ENCODE measurements around the gene MAGEA8. TPM values are rescaled to one million over a fixed set of nuclear protein-coding genes. Genes with fewer than 3 reads are reported as not detected.

MAGEA8 gene
- total RNA-seq, 1 donor from 2014 or later, result not detected

- DNase-seq (ENCODE audit: low read depth), result no peak
- no peak for TF ChIP-seq CTCF (conservative IDR thresholded peaks at IDR 0.05; ENCODE audit: low read depth, low read length)
- H3K4me3 ChIP-seq (ENCODE audit: low read depth, low read length), result no peak overlapping the region
Observed at GRCh38 chrX:149846789-149847188, 34.2 kb upstream of the MAGEA8 start.

GRCh38 chrX:149848855-149849254 lies 32.1 kb upstream of the MAGEA8 start:
- H3K4me3 ChIP-seq (ENCODE audit: low read depth, low read length), result no peak overlapping the region
- no peak for DNase-seq (ENCODE audit: low read depth)
- TF ChIP-seq CTCF (conservative IDR thresholded peaks at IDR 0.05; ENCODE audit: low read depth, low read length), result no peak

GRCh38 chrX:149849787-149850186 lies 31.2 kb upstream of the MAGEA8 start:
- no peak overlapping the region for H3K4me3 ChIP-seq (ENCODE audit: low read depth, low read length)
- no peak for TF ChIP-seq CTCF (conservative IDR thresholded peaks at IDR 0.05; ENCODE audit: low read depth, low read length)
- no peak for DNase-seq (ENCODE audit: low read depth)

- no peak for TF ChIP-seq CTCF (conservative IDR thresholded peaks at IDR 0.05; ENCODE audit: low read depth, low read length)
- no peak for DNase-seq (ENCODE audit: low read depth)
Observed at GRCh38 chrX:149851864-149852263, 29.1 kb upstream of the MAGEA8 start.

GRCh38 chrX:149853925-149854324 lies 27.1 kb upstream of the MAGEA8 start:
- TF ChIP-seq CTCF (conservative IDR thresholded peaks at IDR 0.05; ENCODE audit: low read depth, low read length), result no peak
- DNase-seq (ENCODE audit: low read depth), result no peak
- no peak overlapping the region for H3K4me3 ChIP-seq (ENCODE audit: low read depth, low read length)

More at GRCh38 chrX:149851864-149852263, 29.1 kb upstream of the MAGEA8 start:
- no peak overlapping the region for H3K4me3 ChIP-seq (ENCODE audit: low read depth, low read length)

- no peak for TF ChIP-seq CTCF (conservative IDR thresholded peaks at IDR 0.05; ENCODE audit: low read depth, low read length)
- H3K4me3 ChIP-seq (ENCODE audit: low read depth, low read length), result no peak overlapping the region
- DNase-seq (ENCODE audit: low read depth), result no peak
Observed at GRCh38 chrX:149858592-149858991, 22.4 kb upstream of the MAGEA8 start.

GRCh38 chrX:149860445-149860844 lies 20.5 kb upstream of the MAGEA8 start:
- H3K4me3 ChIP-seq (ENCODE audit: low read depth, low read length), result no peak overlapping the region
- DNase-seq (ENCODE audit: low read depth), result no peak
- no peak for TF ChIP-seq CTCF (conservative IDR thresholded peaks at IDR 0.05; ENCODE audit: low read depth, low read length)
